Hematopoietic multipotent progenitor cell (in vitro differentiated cells): ENCODE measurements around the gene ARHGEF11. TPM values are rescaled to one million over a fixed set of nuclear protein-coding genes. Genes with fewer than 3 reads are reported as not detected.

ENCODE experiments used
- DNase-seq, 3 donors: peaks; one replicate each; pipeline ENCODE4 v3.0.0-alpha.2; 2011 to 2015; ENCODE audit warnings: low read depth in 2 of 3, low spot score in 2 of 3
- total RNA-seq: library from RNA; depleted of rRNA; stranded (reverse); fragments of >200 nt; gene quantifications from one replicate; pipeline ENCODE4 v1.2.3, GENCODE V29; 2012

The ARHGEF11 gene
- total RNA-seq, 1 donor = 14.5 TPM

DNA sequence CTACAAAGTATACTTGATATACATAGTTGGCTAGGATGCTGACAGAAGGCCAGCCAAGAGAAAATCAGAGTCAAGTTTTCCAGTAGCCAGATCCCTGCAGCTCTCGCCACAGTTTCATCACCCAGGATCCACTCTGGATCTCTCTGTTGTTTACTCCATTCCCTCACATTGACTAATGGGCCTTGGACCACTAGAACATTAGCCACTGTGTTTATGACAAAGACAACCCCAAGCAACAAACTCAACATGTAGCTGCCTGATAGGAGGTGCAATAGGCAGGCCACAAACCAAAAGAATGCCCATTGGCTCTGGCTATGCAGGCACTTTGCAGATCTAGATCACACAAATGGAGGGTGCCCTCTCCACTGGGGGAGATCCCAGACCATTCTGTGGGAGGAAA is 44.2 kb downstream of the ARHGEF11 start:
- DNase-seq = no peak

GRCh38 chr1:157000686-157001085 is 44.9 kb downstream of the ARHGEF11 start:
- no peak for DNase-seq

DNA sequence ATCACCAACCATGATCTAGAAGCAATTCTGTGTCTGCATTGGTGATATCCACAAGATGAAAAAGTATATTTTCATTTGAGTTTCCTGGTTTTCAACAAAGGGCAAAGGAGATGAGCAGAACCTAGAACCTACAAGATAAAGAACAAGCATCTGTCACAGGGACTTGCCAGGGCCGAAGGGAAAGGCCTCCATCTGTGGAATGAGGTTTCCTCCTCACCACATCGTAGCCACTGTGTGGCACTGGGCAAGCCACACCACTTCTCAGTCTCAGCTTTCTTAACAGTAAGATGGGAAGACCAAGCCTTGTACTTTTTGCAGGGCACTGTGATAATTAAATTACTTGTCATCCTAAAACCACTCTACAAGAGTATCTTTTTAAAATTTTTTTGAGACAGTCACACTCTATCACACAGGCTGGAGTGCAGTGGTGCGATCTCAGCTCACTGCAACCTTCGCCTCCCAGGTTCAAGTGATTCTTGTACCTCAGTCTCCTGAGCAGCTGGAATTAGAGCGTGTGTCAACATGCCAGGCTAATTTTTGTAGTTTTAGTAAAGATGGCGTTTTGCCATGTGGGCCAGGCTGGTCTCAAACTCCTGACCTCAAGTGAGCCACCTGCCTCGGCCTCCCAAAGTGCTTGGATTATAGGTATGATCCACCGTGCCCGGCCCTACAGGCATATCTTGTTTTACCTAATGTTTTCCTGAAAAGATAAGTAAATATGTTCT is 45.8 kb downstream of the ARHGEF11 start:
- peak in 1 of 3 donors; percentile 20 for DNase-seq

DNA sequence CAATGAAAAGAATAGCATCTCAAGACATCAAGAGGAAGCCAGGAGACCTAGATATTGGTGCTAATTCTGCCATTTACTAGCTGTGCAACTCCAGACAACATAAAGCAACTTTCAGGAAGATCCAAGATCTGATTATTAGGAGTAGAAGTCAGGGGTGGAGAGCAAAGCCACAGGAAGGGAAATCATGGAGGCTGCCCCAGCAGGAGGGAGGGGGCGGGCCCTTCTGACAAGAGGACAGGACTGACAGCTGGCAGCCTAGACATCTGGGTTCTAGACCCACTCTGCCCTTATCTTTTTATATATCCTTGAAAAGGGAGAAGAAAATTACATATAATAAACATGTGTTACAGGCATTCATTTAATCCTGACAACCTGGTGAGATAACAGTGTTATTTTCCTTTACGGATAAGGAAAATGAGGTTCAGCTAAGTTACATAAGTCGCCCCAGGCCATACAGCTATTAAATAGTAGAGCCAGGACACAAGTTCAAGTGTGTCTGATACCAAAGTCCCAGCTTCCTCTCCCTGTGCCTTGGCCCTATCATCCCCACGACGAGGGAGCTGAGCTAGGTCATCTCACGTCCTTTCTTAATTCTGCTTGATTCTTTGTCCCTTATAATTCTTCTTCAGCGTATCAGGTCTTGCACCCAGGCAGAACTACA is 46.6 kb downstream of the ARHGEF11 start:
- DNase-seq = no peak

GRCh38 chr1:156998301-156998700 is 47.2 kb downstream of the ARHGEF11 start:
- no peak for DNase-seq

DNA sequence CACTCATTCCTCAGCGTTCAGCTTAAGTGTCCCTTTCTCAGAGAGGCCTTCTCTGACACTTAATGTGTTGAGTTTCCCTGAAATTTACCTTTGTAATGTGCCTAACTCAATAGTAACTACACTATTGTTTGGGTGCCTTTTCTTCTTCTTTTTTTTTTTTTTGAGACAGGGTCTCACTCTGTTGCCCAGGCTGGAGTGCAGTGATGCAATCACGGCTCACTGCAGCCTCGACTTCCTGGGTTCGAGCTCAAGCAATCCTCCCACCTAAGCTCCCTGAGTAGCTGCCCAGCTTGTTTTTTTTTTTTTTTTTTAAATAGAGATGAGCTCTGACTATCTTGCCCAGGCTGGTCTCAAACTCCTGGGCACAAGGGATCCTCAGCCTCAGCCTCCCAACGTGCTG is 50.1 kb downstream of the ARHGEF11 start:
- DNase-seq = no peak

DNA sequence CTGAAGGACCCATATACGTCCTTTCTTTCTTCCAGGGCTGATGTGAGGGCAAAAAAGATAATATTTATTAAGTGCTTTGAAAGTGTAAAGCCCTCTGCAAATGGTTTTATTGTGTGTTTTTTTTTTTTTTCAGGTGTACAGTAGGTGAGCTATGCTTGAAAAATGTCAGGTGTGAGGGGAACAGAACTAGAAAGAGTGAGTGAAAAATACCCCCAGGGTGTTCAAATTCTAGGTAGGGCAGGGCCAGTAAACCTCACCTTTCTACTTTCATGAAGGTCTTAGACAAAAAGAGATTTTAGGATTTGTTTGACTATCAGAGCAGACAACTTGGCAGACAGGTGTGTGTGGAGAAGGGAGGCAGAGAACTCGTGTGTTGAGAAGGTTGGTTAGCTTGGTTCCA is 51.3 kb downstream of the ARHGEF11 start:
- DNase-seq = no peak

DNA sequence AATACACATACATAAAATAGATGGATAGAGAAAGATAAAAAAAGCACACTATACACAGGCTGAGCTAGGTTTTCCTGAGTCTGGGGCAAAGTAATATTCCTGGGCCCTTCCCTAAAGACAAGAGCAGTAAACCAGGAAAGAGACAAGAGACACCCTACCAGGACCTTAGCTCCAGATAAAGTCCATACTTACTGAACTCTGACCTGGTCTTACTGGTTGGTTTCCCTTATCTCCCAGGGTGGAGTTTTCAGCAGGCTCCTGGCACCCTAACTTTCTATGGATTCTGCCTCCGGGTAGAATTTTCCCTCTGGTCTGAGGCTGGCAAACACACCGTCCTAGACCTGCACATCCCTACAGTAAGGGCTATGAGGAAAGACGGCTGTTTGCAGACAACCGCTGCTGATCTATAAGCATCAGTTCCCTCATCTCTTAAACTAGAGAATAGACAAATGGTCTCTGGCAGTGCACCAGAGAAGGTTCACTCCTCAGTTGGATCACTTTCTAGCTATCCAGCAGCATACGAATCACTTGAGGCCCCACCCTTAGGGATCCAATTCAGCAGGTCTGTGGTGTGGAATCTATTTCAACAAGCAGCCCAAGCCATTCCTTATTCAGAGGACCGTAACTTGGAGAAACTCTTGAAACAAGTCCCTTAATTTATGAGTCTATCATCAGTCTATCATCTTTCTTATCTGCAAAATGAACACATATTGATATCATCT is 52.0 kb downstream of the ARHGEF11 start:
- no peak for DNase-seq

- no peak for DNase-seq
Observed at GRCh38 chr1:156992215-156992614, 53.3 kb downstream of the ARHGEF11 start.

DNA sequence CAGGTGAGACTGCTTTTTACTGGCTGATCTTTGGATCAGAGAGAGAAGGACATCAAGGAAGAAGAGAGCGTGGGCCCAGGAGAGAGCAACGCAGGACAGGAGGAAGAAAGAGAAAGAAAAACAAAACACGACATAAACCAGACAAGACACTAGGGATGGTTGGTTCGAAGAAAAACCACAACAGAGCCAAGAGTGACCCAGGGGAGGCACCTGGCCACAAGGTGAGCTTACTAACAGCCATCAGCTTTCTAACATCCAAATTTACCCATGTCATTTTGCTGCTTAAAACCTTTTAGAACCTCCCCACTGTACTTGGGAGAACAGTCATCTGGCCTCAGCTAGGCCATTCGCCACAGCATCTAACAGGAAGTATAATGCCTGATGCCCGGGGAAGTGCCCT is 57.8 kb downstream of the ARHGEF11 start:
- no peak for DNase-seq

GRCh38 chr1:156980551-156980950 is 65.0 kb downstream of the ARHGEF11 start:
- DNase-seq = no peak

GRCh38 chr1:156975084-156975483 is 70.5 kb downstream of the ARHGEF11 start:
- DNase-seq = no peak

- no peak for DNase-seq
Observed at GRCh38 chr1:156973417-156973816, 72.1 kb downstream of the ARHGEF11 start.

DNA sequence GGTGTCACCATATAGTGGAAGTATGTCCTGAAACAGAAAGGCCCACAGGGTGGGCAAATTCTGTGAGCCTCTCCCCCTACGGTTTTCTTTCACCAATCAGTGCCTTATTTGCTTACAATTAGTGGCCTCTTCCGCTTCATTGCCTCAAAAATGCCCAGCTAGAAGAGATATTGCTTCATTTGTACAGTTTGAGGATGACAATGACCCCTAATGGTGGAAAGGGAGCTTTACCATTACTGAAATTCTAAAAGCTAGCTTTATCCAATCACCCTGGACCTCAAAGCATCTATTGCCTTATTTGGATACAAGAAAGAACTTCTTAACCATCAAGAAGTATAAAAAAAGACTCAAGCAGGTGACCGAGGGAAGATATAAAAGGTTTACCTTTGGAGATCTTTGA is 75.5 kb downstream of the ARHGEF11 start:
- peak in 1 of 3 donors; percentile 15 for DNase-seq

- DNase-seq = no peak
Observed at GRCh38 chr1:156969496-156969895, 76.0 kb downstream of the ARHGEF11 start.

GRCh38 chr1:156964441-156964840 is 81.1 kb downstream of the ARHGEF11 start:
- no peak for DNase-seq

DNA sequence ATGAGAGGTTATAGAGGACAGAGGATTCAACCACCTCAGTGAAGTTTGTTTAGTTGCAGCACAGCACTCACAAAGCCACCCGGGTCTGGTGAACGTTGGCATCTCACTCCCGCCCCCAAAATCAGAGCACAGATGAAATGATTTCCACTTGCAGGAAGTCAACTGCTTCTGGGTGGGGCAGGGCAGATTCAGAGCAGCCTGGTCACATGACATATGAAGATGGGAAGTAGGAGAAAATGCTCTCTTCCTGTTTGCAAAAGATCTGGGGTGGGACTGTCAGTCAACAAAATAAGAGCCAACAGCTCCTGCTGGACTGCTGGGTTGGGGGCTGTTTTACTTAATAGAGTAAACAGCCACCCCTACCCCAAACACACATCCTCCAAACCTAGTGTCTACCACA is 81.9 kb downstream of the ARHGEF11 start:
- DNase-seq = peak in 1 of 3 donors; percentile 24

GRCh38 chr1:156961709-156962108 is 83.8 kb downstream of the ARHGEF11 start:
- peak in 2 of 3 donors; percentile 24 to 43 for DNase-seq

- DNase-seq = peak in 1 of 3 donors; percentile 37
Observed at GRCh38 chr1:156959925-156960324, 85.6 kb downstream of the ARHGEF11 start.

DNA sequence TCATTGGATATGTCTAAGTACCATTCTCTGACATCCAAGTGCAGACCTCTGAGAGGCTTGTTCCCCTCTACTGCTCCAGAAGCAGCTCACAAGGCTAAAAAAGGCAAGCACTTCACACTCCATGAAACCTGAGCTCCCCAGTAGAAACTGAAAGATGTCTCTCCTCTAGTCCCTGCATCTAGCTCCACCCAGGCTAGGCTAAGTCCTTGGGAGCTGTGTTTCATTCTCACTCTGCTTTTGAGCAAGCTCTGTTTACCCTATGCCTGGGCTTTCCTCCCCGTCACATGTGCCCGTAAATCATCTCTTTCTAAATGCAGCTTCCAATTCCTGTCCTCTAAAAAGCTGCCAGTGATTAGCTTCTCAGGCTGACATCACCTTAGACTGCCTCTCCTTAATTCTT is 86.1 kb downstream of the ARHGEF11 start:
- peak in 1 of 3 donors; percentile 13 for DNase-seq

DNA sequence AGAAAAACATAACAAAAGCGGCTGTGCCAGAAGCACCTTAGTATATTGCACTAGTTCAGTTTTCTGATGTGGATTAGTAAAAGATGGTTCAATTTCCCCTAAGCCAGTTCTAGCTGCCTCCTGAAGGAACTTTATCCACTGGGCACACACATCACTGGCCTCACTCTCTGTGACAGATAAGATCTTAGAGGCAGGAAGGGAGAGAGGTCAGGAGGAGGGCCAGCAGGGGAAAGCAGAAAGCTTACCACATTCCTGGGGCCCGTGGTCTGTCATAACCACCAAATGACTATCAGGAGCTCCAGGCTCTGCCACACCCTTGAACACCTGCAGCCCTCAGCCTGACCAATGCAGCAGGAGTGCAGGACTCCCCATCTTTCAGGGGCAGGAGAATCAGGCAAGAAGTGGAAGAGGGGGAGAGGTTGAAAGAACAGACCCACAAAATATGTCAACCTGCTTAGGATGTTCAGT is 87.3 kb downstream of the ARHGEF11 start:
- DNase-seq = no peak

- DNase-seq = no peak
Observed at GRCh38 chr1:156957634-156958033, 87.9 kb downstream of the ARHGEF11 start.
